ENCODE measurements around the gene PEX14. TPM values are rescaled to one million over a fixed set of nuclear protein-coding genes. Genes with fewer than 3 reads are reported as not detected.

The PEX14 gene
- total and polyA plus RNA-seq, 2 donors = 8.8 to 16.1 TPM

- 91% methylated on average over 14 of the region's 14 CpGs for WGBS
- Histone ChIP-seq H3K27ac (ENCODE audit: low read depth in 1 of 2, low read length in 1 of 2) (no peak overlapping the region), H3K36me3 (ENCODE audit: control insufficient read depth in 2 of 2, insufficient read depth in 2 of 2, low read length in 1 of 2) (peaks cover 0 to 3% of the 10 kb centered on the region in 2 donors), H3K4me3 (ENCODE audit: low read length in 2 of 2) (no peak overlapping the region), H3K27me3 (ENCODE audit: control insufficient read depth in 2 of 2, insufficient read depth in 1 of 2, low read length in 1 of 2) (no peaks in the 10 kb centered on the region), H3K9me3 (ENCODE audit: control insufficient read depth in 2 of 2, insufficient read depth in 1 of 2, low read length in 1 of 2) (peaks cover 0 to 6% of the 10 kb centered on the region in 2 donors), H3K4me1 (ENCODE audit: control insufficient read depth in 2 of 2, insufficient read depth in 2 of 2, low read length in 2 of 2) (peaks cover 3 to 17% of the 10 kb centered on the region in 2 donors)
- peak in 1 of 9 donors; percentile 20 for DNase-seq (ENCODE audit: low read depth in 6 of 9, low spot score in 9 of 9)
Measured at GRCh38 chr1:10432910-10433700, 41.6 kb upstream of the PEX14 start.

- Histone ChIP-seq H3K36me3 (ENCODE audit: control insufficient read depth in 2 of 2, insufficient read depth in 2 of 2, low read length in 1 of 2) (peaks cover 0 to 3% of the 10 kb centered on the region in 2 donors), H3K27me3 (ENCODE audit: control insufficient read depth in 2 of 2, insufficient read depth in 1 of 2, low read length in 1 of 2) (no peaks in the 10 kb centered on the region), H3K4me3 (ENCODE audit: low read length in 2 of 2) (no peak overlapping the region), H3K27ac (ENCODE audit: low read depth in 1 of 2, low read length in 1 of 2) (no peak overlapping the region), H3K9me3 (ENCODE audit: control insufficient read depth in 2 of 2, insufficient read depth in 1 of 2, low read length in 1 of 2) (peaks cover 0 to 6% of the 10 kb centered on the region in 2 donors), H3K4me1 (ENCODE audit: control insufficient read depth in 2 of 2, insufficient read depth in 2 of 2, low read length in 2 of 2) (peaks cover 3 to 15% of the 10 kb centered on the region in 2 donors)
- no peak for DNase-seq (ENCODE audit: low read depth in 6 of 9, low spot score in 9 of 9)
- 96% methylated on average over 11 of the region's 11 CpGs for WGBS
Measured at GRCh38 chr1:10433790-10434189, 41.0 kb upstream of the PEX14 start.

- Histone ChIP-seq H3K9me3 (ENCODE audit: control insufficient read depth in 2 of 2, insufficient read depth in 1 of 2, low read length in 1 of 2) (peaks cover 0 to 6% of the 10 kb centered on the region in 2 donors), H3K4me1 (ENCODE audit: control insufficient read depth in 2 of 2, insufficient read depth in 2 of 2, low read length in 2 of 2) (peaks cover 3 to 15% of the 10 kb centered on the region in 2 donors)
Measured at GRCh38 chr1:10434590-10434989, 40.2 kb upstream of the PEX14 start.

GRCh38 chr1:10437052-10437451 is 37.7 kb upstream of the PEX14 start:
- H3K4me1 ChIP-seq (ENCODE audit: control insufficient read depth in 2 of 2, insufficient read depth in 2 of 2, low read length in 2 of 2) = peaks cover 0 to 13% of the 10 kb centered on the region in 2 donors
- 100% methylated on average over 1 of the region's 1 CpG for WGBS
- H3K9me3 ChIP-seq (ENCODE audit: control insufficient read depth in 2 of 2, insufficient read depth in 1 of 2, low read length in 1 of 2) = no peaks in the 10 kb centered on the region
- no peaks in the 10 kb centered on the region for H3K27me3 ChIP-seq (ENCODE audit: control insufficient read depth in 2 of 2, insufficient read depth in 1 of 2, low read length in 1 of 2)
- DNase-seq (ENCODE audit: low read depth in 6 of 9, low spot score in 9 of 9) = no peak
- peaks cover 5 to 6% of the 10 kb centered on the region in 2 donors for H3K36me3 ChIP-seq (ENCODE audit: control insufficient read depth in 2 of 2, insufficient read depth in 2 of 2, low read length in 1 of 2)
- H3K27ac ChIP-seq (ENCODE audit: low read depth in 1 of 2, low read length in 1 of 2) = no peak overlapping the region
- no peak overlapping the region for H3K4me3 ChIP-seq (ENCODE audit: low read length in 2 of 2)

More at GRCh38 chr1:10434590-10434989, 40.2 kb upstream of the PEX14 start:
- peaks cover 0 to 3% of the 10 kb centered on the region in 2 donors for H3K36me3 ChIP-seq (ENCODE audit: control insufficient read depth in 2 of 2, insufficient read depth in 2 of 2, low read length in 1 of 2)
- H3K27ac ChIP-seq (ENCODE audit: low read depth in 1 of 2, low read length in 1 of 2) = no peak overlapping the region
- DNase-seq (ENCODE audit: low read depth in 6 of 9, low spot score in 9 of 9) = no peak
- H3K27me3 ChIP-seq (ENCODE audit: control insufficient read depth in 2 of 2, insufficient read depth in 1 of 2, low read length in 1 of 2) = no peaks in the 10 kb centered on the region
- H3K4me3 ChIP-seq (ENCODE audit: low read length in 2 of 2) = no peak overlapping the region
- WGBS = 98% methylated on average over 5 of the region's 5 CpGs

GRCh38 chr1:10438677-10439163 is 36.0 kb upstream of the PEX14 start:
- peaks cover 0 to 13% of the 10 kb centered on the region in 2 donors for H3K4me1 ChIP-seq (ENCODE audit: control insufficient read depth in 2 of 2, insufficient read depth in 2 of 2, low read length in 2 of 2)
- no peak overlapping the region for H3K27ac ChIP-seq (ENCODE audit: low read depth in 1 of 2, low read length in 1 of 2)

GRCh38 chr1:10440305-10440704 is 34.4 kb upstream of the PEX14 start:
- Histone ChIP-seq H3K4me1 (ENCODE audit: control insufficient read depth in 2 of 2, insufficient read depth in 2 of 2, low read length in 2 of 2) (peaks cover 0 to 13% of the 10 kb centered on the region in 2 donors), H3K27ac (ENCODE audit: low read depth in 1 of 2, low read length in 1 of 2) (no peak overlapping the region), H3K27me3 (ENCODE audit: control insufficient read depth in 2 of 2, insufficient read depth in 1 of 2, low read length in 1 of 2) (no peaks in the 10 kb centered on the region), H3K36me3 (ENCODE audit: control insufficient read depth in 2 of 2, insufficient read depth in 2 of 2, low read length in 1 of 2) (peaks cover 6 to 13% of the 10 kb centered on the region in 2 donors), H3K9me3 (ENCODE audit: control insufficient read depth in 2 of 2, insufficient read depth in 1 of 2, low read length in 1 of 2) (no peaks in the 10 kb centered on the region), H3K4me3 (ENCODE audit: low read length in 2 of 2) (no peak overlapping the region)
- no peak for DNase-seq (ENCODE audit: low read depth in 6 of 9, low spot score in 9 of 9)
- whole genome bisulfite sequencing = 98% methylated on average over 2 of the region's 2 CpGs

More at GRCh38 chr1:10438677-10439163, 36.0 kb upstream of the PEX14 start:
- no peak overlapping the region for H3K4me3 ChIP-seq (ENCODE audit: low read length in 2 of 2)
- H3K27me3 ChIP-seq (ENCODE audit: control insufficient read depth in 2 of 2, insufficient read depth in 1 of 2, low read length in 1 of 2) = no peaks in the 10 kb centered on the region
- peaks cover 5 to 6% of the 10 kb centered on the region in 2 donors for H3K36me3 ChIP-seq (ENCODE audit: control insufficient read depth in 2 of 2, insufficient read depth in 2 of 2, low read length in 1 of 2)
- no peak for DNase-seq (ENCODE audit: low read depth in 6 of 9, low spot score in 9 of 9)
- no peaks in the 10 kb centered on the region for H3K9me3 ChIP-seq (ENCODE audit: control insufficient read depth in 2 of 2, insufficient read depth in 1 of 2, low read length in 1 of 2)
- 92% methylated on average over 7 of the region's 7 CpGs for WGBS

GRCh38 chr1:10440794-10441193 is 34.0 kb upstream of the PEX14 start:
- Histone ChIP-seq H3K27me3 (ENCODE audit: control insufficient read depth in 2 of 2, insufficient read depth in 1 of 2, low read length in 1 of 2) (no peaks in the 10 kb centered on the region), H3K4me3 (ENCODE audit: low read length in 2 of 2) (no peak overlapping the region), H3K27ac (ENCODE audit: low read depth in 1 of 2, low read length in 1 of 2) (peak overlapping the region in 1 of 2 donors; percentile 84), H3K4me1 (ENCODE audit: control insufficient read depth in 2 of 2, insufficient read depth in 2 of 2, low read length in 2 of 2) (peaks cover 0 to 13% of the 10 kb centered on the region in 2 donors), H3K9me3 (ENCODE audit: control insufficient read depth in 2 of 2, insufficient read depth in 1 of 2, low read length in 1 of 2) (no peaks in the 10 kb centered on the region), H3K36me3 (ENCODE audit: control insufficient read depth in 2 of 2, insufficient read depth in 2 of 2, low read length in 1 of 2) (peaks cover 5 to 13% of the 10 kb centered on the region in 2 donors)
- peak in 5 of 9 donors; percentile 45 to 77 (median 56) for DNase-seq (ENCODE audit: low read depth in 6 of 9, low spot score in 9 of 9)
- WGBS = 72% methylated on average over 5 of the region's 5 CpGs

GRCh38 chr1:10444248-10444647 is 30.5 kb upstream of the PEX14 start:
- 97% methylated on average over 6 of the region's 6 CpGs for WGBS
- no peaks in the 10 kb centered on the region for H3K9me3 ChIP-seq (ENCODE audit: control insufficient read depth in 2 of 2, insufficient read depth in 1 of 2, low read length in 1 of 2)
- no peaks in the 10 kb centered on the region for H3K27me3 ChIP-seq (ENCODE audit: control insufficient read depth in 2 of 2, insufficient read depth in 1 of 2, low read length in 1 of 2)
- H3K4me3 ChIP-seq (ENCODE audit: low read length in 2 of 2) = no peak overlapping the region
- no peak for DNase-seq (ENCODE audit: low read depth in 6 of 9, low spot score in 9 of 9)
- no peak overlapping the region for H3K27ac ChIP-seq (ENCODE audit: low read depth in 1 of 2, low read length in 1 of 2)
- peaks cover 0 to 13% of the 10 kb centered on the region in 2 donors for H3K4me1 ChIP-seq (ENCODE audit: control insufficient read depth in 2 of 2, insufficient read depth in 2 of 2, low read length in 2 of 2)
- peaks cover 5 to 16% of the 10 kb centered on the region in 2 donors for H3K36me3 ChIP-seq (ENCODE audit: control insufficient read depth in 2 of 2, insufficient read depth in 2 of 2, low read length in 1 of 2)

- no peaks in the 10 kb centered on the region for H3K27me3 ChIP-seq (ENCODE audit: control insufficient read depth in 2 of 2, insufficient read depth in 1 of 2, low read length in 1 of 2)
- no peak overlapping the region for H3K27ac ChIP-seq (ENCODE audit: low read depth in 1 of 2, low read length in 1 of 2)
- no peak overlapping the region for H3K4me3 ChIP-seq (ENCODE audit: low read length in 2 of 2)
- no peak for DNase-seq (ENCODE audit: low read depth in 6 of 9, low spot score in 9 of 9)
- peaks cover 7 to 22% of the 10 kb centered on the region in 2 donors for H3K36me3 ChIP-seq (ENCODE audit: control insufficient read depth in 2 of 2, insufficient read depth in 2 of 2, low read length in 1 of 2)
- WGBS = 98% methylated on average over 7 of the region's 7 CpGs
- no peaks in the 10 kb centered on the region for H3K9me3 ChIP-seq (ENCODE audit: control insufficient read depth in 2 of 2, insufficient read depth in 1 of 2, low read length in 1 of 2)
- peaks cover 0 to 13% of the 10 kb centered on the region in 2 donors for H3K4me1 ChIP-seq (ENCODE audit: control insufficient read depth in 2 of 2, insufficient read depth in 2 of 2, low read length in 2 of 2)
Measured at GRCh38 chr1:10444795-10445397, 29.9 kb upstream of the PEX14 start.
